ENCODE results near the gene AIMP2.
"Not testable (repeated sequence)": the region's sequence is repeated elsewhere in the genome, so short reads cannot be mapped to it uniquely, and the experiment has no call there.

The AIMP2 gene

DNA sequence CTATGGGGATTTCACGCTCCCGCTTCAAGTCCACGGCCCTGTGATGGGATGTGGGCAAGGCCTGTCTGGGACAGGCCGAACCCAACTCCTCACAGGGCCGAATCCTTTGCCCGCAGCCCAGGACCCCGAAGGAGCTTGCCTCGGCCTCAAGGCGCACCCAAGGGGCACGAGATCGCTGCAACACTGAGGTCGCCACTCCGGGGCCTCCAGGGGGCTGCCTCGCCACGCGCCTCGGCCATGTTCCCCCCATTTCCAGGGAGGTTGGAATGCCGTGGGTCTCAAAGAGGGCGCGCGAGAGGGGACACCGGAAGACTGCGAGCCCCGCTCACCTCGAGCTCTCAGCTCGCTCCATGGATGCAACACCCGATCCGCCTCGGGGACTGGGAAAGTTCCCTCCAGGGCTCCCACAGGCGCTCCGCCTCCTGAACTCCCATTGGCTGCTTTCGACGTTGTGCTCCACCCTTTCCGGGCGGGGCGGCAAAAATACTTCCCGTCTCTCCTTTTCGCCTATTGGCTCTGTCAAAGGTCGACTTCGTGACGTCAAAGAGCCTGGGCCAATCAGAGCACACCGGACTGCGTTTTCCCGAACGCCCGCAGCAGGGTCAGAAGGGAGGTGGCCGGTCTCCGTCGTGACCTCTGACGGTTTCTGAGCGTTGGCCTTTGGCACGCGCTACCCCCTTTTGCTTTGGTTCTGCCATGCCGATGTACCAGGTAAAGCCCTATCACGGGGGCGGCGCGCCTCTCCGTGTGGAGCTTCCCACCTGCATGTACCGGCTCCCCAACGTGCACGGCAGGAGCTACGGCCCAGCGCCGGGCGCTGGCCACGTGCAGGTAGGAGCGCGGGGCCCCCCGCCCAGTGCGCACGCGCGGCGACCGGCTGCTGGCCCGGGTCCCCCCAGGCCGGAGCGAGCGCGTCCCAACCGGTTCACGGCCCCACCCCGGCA is at the start of gene AIMP2, which contains the start of gene PMS2:
TSS of gene AIMP2 (plus strand) at position 605 of the 944 bp plus-strand sequence. CDS start at position 697, 92 bp downstream.
TSS of gene PMS2 (minus strand) at position 382 of the 944 bp plus-strand sequence. CDS start at position 352, 30 bp downstream.
- DNase-seq, result peak; percentile 99

DNA sequence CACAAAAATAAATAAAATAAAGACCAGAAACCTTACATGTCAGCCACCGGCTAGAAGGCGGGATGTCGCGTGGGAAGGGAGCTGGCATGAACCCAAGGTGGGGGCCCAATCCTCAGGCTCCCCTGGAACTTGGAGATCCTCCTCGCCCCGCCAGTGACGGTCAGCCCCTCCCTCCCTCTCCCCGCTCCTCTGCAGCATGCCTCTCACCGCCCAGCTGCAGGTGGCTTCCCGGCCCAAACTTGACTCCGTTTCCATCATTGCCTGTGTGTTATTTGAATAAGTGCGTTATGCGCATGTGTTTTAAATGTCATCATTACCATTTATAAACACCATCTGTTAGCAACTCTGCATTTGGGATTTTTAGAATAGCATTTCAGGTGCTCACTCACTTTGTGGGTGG is 45.9 kb upstream of the AIMP2 start:
- DNase-seq, result not testable (repeated sequence)

DNA sequence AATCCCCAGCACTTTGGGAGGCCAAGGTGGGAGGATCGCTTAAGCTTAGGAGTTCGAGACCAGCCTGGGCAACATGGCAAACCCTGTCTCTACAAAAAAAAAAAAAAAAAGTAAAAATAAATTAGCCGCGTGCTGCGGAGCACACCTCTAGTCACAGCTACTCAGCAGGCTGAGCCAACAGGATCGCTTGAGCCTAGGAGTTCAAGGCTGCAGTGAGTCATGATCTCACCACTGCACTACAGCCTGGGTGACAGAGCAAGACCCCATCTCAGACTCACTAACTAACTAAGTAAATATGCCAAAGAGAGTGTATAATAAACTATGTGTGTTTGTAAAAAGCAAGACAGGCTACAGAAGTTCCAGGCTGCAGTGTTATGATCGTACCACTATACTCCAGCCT is 45.3 kb upstream of the AIMP2 start:
- DNase-seq, result not testable (repeated sequence)

DNA sequence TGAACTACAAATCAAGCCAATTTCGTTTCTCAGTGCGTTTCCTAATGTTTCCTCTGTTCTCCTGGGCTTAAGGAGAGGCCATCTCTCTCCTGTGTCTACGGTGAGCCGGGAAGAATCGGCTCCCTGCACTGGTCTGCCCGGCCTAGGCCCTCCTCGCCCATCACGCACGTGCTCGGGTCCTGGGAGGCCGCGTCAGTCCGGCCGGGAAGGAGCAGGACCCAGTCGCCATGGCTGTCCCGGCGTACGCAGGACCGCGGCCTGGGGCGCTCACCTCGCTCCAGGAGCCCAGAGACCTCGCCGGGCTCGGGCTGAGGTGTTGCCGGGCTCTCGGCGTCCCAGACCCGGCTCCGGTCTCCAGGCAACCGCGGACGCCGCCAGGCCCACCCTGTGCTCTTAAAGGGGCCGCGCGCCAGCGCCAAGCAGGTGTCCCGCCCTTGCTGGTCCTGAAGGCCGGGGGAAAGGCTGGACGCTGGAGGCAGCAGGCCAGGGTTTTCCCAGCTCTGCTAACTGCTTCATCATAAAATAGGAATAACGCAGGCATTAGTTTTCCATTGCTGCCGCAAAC is 38.6 kb upstream of the AIMP2 start, which contains the start of gene RSPH10B:
TSS of gene RSPH10B (minus strand) at position 343 of the 565 bp plus-strand sequence. CDS start 3,573 bp downstream, outside the sequence.
- not testable (repeated sequence) for DNase-seq

DNA sequence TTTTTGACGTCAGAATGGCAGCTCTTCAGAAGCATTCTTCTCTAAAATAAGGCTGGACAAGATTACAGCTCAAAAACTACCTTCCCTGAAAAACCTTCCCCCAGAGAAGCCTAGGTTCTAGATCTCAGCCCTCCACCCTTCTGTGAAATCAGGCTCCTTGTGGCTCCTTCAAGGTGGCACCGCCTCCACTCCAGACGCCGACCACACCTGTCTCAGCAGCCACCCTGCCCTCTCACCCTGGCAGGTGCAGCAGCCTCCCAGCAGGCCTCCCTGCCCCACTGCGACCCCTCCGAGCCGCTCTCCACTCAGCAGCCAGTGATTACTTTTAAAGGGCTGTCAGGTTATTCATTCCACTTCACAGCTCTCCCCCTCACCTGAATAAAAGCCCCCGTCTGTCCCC is 35.5 kb upstream of the AIMP2 start:
- not testable (repeated sequence) for DNase-seq

DNA sequence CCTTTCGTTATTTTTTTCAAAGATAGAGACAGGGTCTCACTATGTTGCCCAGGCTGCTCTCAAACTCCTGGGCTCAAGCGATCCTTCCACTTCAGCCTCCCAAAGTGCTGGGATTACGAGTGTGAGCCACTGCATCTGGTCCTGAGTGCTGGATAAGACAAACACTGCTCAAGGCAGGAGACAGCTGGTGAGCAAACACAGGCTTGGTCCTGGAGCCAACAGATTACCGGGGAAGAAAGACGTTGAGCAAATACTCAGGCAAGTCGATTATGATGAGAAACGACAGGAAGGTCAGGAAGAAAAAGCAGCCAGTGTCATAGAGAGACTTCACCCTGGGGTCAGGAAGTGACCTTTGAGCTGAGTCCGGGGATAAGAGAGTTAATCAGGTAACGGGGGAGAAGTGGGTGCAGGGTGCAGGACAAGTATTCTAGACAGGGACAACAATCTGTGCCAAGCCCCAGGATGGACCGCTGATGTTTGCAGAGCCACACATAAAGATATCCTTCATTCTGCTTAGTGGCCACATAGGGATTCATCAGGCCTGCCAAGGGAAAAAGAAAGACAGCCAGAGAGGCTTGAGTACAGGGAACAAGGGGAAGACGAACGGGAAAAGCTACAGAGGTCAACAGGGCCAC is 29.3 kb upstream of the AIMP2 start:
- not testable (repeated sequence) for DNase-seq

DNA sequence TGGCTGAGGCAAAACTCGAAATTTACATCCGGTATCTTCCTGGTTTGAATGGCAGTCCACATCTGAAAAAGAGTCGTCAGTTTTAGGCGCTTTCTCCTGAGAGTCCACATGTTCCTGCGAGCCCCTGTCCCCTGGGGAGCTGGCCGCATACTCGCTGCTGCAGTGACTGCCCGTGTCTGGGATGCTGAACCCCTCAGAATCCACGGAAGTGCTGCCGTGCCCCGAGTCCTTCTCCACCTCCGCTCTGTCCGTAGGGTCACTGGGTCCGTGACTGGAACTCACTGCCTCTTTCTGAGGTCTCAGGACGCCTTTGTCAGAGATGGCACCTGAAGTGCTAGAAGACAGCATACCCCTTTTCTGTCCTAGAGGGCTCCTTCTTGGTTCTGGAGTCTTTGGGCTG is 22.0 kb upstream of the AIMP2 start:
- not testable (repeated sequence) for DNase-seq

DNA sequence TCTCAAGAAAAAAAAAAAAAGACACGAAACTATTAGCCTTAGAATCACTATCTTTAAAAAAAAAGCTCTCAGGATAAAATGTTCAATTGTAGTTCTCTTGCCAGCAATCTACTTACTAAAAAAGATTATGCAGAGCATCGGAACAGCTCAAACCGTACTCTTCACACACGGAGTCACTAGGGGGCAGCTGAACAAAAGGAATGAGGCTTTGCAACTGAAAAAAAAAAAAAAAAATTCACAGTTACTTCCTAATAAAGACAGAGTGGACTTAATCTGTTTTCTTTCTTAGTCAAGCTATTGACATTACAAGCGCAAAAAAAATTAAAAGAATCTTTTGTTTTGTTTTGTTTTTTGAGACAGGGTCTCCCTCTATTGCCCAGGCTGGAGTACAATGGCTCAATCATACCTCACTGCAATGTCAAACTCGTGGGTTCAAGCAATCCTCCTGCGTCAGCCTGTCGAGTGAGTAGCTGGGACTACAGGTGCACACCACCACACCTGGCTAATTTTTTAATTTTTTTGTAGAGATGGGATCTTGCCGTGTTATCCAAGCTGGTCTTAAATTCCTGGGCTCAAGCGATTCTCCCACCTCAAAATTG is 11.8 kb upstream of the AIMP2 start:
- peak; percentile 79 for DNase-seq

DNA sequence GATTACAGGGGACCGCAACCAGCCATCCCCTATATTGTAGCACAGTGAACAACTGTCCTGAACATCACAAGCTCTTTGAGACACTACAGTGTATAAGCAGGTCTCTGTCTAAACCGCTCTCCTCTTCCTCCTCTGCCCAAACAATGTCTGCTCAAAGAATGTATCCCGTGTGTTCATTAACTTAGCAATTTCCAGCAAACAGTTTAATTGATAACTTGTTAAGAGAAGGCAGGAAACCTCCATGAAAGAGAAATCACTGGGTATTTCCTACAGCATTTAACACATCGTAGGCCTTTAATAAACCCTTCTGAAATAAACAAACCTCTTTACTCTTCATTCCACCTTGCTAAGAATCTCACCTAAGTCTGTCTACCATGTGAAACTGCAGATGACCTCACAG is 1.7 kb upstream of the AIMP2 start:
- no peak for DNase-seq

DNA sequence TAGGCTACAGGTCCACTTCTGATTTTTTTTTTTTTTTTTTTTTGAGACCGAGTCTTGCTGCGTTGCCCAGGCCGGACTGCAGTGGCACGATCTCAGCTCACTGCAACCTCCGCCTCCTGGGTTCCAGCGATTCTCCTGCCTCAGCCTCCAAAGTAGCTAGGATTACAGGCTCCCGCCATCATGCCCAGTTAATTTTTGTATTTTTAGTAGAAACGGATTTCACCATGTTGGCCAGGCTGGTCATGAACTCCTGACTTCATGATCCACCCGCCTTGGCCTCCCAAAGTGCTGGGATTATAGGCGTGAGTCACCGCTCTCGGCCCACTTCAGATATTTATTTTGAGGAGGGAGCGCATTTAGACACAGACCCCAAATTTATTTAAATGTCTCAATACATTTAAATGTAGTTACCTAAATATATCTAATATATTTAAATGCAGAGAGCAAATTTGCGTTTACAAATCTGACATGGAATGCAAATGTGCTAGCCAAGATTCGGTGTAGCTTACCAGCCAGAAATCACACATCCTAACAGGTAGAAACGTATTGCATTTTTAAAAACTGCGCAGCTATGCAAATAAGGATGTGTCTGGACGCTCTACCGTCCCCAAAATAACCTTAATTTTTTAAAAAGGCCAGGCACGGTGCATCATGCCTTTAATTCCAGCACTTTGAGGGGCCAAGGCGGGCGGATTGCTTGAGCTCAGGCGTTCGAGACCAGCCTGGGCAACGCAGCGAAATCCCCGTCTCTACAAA is 1.1 kb upstream of the AIMP2 start:
- not testable (repeated sequence) for DNase-seq

DNA sequence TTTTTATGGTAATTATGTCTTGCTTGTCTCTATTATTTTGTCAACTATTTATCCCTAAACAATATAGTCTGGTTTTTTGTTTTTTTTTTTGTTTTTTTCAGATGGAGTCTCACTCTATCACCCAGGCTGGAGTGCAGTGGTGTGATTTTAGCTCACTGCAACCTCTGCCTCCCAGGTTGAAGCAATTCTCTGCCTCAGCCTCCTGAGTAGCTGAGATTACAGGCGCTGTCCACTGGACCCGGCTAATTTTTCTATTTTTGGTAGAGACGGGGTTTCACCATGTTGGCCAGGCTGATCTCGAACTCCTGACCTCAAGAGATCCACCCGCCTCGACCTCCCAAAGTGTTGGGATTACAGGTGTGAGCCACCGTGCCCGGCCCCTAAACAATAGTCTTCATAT is 1.3 kb downstream of the AIMP2 start:
- not testable (repeated sequence) for DNase-seq

DNA sequence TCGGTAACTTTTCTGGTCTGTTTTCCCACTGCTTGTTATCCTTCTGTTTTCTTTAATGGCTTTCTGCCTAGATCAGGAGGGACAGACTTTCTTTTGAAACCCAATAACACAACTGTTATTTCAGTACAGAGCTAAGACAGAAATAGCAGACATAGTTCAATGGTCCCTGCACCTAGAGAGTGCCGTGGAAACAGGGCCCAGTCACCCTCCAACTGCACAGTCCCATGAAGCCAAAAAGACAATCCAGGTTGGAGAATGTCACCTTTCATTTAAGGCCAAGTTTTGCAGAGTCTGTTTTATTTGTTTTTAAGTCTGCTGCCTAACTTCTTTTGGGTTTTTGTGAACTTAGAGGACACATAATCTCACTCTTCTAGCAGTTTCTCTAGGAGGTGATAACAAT is 2.5 kb downstream of the AIMP2 start:
- DNase-seq, result no peak

DNA sequence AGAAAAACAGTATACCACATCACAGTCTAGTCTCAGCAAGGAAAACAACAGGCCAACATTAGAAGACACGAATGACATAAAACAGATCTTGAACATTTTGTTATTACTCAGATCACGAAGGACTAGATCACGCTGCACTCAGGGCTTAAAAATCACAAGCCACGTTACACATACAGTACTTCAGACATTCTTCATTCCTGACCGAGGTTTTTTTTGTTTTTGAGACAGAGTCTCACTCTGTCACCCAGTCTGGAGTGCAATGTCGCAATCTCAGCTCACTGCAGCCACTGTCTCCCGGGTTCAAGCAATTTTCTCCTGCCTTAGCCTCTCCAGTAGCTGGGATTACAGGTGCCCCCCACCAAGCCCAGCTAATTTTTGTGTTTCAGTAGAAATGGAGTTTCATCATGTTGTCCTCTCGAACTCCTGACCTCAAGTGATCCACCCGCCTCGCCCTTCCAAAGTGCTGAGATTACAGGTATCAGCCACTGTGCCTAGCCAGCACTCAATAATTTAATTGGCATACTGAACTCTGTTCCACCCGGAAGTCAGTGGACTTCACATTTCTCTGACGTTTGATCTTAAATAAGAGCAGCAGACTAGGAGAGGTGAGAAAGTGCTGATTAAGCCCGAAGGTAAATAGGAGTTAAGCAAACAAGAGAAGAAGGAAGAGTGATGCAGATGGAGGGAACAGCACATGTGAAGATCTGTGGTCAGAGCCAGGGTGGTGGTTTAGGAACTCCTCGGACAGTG is 3.5 kb downstream of the AIMP2 start:
- no peak for DNase-seq

DNA sequence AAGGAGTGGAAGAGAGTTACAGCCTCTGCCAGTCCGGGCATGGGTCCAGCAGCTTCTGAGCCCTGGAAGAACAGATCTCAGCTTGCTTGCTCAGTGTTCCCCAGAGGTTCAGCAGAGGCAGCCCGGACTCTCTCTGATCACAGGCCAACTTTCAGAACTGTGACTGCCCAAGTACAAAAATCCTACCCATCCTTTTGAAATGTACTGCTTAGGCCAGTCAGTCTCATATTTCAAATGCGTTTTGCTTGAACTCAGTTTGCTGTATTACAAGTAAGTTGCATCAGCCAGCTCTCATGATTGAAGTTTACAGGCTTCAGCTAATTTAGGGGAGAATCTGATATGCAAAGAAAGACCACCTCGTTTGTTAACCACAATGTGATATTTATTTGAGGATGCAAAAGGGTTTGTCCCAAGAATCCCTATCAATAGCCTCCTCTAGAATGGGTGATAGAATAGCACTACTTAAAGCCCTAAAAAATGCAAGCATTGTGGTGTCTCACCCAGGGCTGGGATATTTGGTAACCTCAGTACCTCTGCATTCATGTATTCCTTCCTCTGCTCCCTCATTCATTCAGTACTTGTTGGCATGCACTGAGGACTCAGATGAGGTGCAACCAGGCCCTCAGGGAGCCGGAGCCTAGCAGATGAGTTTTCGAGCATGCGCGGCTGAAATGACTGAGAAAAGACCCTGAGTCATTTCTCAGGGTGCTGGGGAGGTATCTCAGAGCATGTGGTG is 7.0 kb downstream of the AIMP2 start:
- DNase-seq, result no peak

DNA sequence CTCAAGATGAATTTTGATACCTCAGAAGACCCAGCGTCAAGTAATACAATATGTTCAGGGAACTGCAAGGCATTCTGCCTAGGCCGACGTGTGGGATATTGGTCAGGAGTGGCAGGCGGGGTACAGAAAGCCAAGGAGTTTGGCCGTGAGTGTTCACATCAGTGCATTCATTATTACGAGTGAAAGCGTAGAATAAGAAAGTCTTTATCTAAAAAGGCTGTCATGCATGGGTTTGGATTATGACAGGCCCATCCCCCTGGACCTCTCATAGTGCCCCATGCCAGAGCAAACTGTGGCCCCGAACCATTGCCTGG is 7.5 kb downstream of the AIMP2 start:
- DNase-seq, result no peak

DNA sequence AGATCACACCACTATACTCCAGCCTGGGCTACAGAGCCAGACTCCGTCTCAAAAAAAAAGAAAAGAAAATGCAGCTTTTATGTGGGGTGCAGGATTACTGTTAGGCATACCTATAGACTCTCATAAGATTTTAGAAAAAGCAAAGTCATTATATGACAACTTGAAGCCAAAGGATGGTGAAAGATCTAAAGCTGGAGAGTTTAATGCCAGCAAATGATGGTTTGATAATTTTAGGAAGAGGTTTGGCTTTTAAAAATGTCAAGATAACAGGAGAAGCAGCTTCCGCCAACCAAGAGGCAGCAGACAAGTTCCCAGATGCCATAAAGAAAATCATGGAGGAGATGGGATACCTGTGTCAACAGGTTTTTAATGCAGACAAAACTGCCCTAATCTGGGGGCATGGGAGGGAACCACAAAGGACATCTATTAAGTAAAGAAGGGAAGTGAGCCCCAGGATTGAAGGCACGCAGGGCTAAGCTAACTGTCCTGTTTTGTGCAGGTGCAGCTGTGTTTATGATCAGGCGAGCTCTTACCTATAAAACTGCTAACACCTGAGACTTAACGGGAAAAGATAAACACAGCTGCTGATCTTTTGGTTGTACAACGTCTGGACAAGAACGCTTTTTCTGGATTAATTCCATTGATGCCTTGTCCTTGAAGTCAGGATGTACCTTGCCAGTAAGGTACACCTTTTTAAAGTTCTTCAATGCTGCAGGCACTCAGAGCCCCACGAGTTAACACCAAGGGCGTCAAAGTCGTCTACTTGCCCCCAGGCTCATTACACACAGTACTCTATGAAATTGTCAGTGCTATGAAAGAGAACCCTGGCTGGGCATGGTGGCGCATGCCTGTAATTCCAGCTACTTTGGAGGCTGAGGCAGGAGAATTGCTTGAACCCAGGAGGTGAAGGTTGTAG is 11.6 kb downstream of the AIMP2 start:
- no peak for DNase-seq

DNA sequence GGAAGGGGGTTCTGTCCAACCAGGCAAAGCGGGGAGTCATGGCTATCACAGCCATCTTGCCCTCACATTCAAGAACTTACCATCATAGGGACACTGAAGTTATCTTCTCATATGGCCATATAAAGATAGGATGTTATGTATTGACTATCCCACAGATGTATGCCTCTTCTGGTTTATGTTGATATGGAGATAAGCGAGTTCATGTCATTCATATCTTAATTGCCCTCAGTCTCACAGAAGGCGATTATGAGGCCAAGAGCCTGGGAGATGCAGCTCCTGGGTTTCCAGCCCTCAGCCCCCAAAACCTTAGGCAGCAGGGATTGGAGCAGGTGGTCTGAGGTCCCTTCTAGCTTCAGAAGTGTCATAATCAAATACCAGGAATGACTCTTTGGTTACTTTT is 13.6 kb downstream of the AIMP2 start:
- DNase-seq, result no peak

DNA sequence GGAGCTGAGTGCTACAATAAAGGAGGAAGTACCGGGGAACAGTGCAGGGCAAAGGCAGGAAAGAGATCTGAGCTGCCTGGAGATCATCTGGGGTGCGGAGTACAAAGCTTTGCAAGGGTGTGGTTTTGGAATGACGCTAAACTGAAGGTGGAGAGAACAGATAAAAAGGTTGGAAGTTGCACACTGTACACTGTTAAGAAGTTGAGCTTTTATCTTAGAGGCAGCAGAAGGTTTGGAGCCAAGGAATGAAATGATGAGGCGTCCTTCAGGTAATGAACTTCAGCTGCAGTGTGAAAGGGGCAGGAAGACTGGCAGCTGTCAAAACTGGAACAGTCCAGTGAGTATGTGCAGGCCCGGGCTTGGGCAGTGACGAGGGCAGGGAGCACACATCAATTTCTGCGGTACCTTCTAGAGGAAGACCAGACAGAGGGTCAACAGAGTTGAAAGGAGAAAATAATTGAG is 14.9 kb downstream of the AIMP2 start:
- no peak for DNase-seq

DNA sequence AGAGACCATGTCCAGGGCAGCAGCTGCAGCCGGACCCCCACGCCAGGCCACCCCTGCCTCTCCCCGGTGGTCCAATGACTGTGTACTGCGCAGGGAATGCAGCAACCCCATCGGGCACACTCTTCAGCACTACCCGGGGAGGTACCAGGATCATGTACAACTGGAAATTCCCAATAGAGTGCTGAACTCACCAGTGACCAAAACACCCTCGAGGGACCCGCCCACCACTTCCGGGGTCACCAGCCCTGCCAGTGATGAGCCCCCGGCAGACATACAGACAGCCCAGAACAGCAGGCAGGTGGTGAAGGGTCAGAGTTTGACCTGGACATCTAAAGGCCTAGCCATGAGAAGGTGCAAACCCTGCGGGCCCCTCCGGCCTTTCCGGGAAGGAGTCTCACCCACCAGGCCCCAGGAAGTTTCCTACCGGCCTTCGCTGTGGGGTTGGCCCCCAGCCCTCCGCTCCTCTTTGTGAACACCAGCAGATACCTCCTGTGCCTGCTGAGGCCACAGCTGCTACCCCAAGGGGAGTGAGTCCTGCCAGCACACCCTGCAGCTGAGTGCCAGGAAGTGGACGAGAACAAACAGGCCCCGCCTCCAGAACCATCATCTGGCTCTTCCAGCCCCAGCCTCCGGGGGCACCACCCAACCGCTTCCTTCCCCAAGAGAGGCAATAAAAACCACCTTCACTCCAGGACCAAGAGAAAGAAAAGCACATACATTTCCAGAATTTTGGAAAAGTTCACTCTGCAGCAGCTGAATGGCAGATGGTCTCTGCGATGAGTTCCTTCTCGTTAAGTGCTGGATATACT is 17.1 kb downstream of the AIMP2 start:
- DNase-seq, result peak; percentile 85
